Cardiac septum (tissue), 1 donor: ENCODE data around the gene OR1M1. TPM values are rescaled to one million over a fixed set of nuclear protein-coding genes. Genes with fewer than 3 reads are reported as not detected.
"Not testable (repeated sequence)": the region's sequence is repeated elsewhere in the genome, so short reads cannot be mapped to it uniquely, and the experiment has no call there.

ENCODE experiments used
- DNase-seq: peaks from one replicate; pipeline ENCODE4 v3.0.0-alpha.2; 2020; ENCODE audit warnings: low spot score
- intact Hi-C: fragments of 100-400 bp; cut with DNase I; formaldehyde crosslinking; loops from one replicate; pipeline ENCODE4 v1.14.0; 2022
- long read RNA-seq: library from polyadenylated mRNA; unstranded; transcript quantifications from one replicate; pipeline ENCODE4 v2.0.0, GENCODE V29; 2021
- total RNA-seq: library from RNA; stranded (reverse); fragmentation: NEBNext Ultra II Directional; extraction: Animal tissue kit (Norgen Biotek cat#: 25700); gene quantifications from one replicate; pipeline ENCODE4 v1.2.1, GENCODE V29; 2021
- donor health status: DM: no; HTN: no; CAD: no.

OR1M1 gene
- total RNA-seq = not detected
- long read RNA-seq = 0 reads

GRCh38 chr19:9086761-9087160 is at the start of gene OR1M1:
Gene OR1M1 (plus strand): TSS chr19:9087061. CDS start chr19:9093245, 6,184 bp downstream.
- intact Hi-C loops = no loop called here
- no peak for DNase-seq

DNA sequence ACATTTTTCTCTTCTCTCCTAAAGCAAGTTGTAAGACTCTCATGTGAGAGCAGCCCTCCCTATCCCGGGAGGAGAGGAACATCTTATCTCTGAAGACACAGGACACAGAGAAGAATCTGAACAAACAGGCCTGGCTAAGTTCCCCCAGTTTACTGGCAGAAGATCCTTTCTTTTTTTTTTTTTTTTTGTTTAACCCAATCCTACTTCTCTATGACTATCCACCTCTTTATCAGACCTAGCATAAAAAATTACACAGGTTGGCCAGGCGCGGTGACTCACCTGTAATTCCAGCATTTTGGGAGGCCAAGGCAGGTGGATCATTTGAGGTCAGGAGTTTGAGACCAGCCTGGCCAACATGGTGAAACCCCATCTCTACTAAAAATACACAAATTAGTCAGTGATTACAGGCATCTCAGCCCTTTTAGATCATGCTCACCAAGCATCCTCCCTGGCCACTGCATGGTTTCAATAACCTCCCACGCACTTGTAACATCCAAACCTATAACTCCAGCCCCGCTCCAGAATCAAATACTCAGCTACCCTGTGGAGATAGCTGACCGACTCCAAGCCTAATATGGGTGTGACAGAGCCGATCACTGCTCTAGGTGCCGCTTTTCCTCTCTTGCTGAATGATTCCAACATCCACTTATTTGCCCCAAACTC is 49.3 kb upstream of the OR1M1 start:
- DNase-seq = no peak
- intact Hi-C loops = no loop called here

DNA sequence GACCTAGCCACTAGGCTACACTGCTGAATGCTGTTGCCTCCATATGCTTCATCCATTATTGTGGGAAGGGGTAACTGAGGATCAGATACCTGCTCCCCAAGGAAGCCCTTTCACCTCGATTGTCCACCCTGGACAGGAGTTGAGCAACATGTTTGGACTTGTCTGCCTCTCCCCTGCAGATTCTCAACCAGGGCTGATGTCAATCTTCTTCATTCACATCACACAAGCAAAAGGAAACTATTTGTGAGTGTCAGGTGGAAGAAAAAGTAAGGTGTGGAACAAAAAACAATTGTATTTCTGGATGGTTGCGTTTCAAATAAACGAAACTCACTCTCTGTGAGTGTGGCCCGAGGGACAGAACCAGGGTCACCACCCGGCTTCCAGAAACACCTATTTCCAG is 47.1 kb upstream of the OR1M1 start:
- intact Hi-C loops = no loop called here
- no peak for DNase-seq

DNA sequence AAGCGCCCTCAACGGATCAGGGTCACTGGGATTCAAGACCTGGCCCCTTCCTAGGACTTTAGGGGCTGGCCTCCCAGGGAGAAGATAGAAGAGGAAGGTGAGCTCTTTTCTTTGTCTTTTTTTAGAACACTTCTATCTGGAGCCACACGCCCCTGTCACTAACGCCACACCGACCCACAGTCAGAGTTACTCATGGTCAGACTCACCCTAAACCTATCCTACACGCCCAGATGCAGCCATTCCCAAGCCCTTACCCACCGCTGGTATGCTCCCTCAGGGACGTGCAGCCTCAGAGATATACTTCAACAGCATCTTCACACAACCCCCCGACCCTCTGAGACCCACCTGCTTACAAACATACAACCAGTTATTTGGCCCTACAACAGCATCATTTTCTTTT is 46.7 kb upstream of the OR1M1 start:
- intact Hi-C loops = no loop called here
- no peak for DNase-seq

GRCh38 chr19:9041023-9041422 is 45.8 kb upstream of the OR1M1 start:
- intact Hi-C loops = no loop called here
- DNase-seq = no peak

DNA sequence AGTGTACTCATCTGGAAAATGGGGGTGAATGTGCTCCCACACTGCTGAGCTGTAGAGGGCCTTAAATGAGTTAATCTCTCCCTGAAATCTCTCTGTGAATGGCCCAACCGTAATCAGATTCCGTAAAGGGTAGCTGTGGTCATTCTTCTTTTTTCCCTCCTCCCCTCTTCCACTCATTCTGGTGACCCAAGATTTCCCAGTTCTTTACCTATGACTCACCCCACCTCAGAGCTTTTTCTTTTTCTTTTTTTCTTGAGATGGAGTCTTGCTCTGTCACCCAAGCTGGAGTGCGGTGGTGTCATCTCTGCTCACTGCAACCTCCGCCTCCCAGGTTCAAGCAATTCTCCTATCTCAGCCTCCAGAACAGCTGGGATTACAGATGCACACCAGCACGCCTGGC is 43.3 kb upstream of the OR1M1 start:
- no peak for DNase-seq
- intact Hi-C loops = no loop called here

- intact Hi-C loops = no loop called here
- DNase-seq = no peak
Measured at GRCh38 chr19:9044449-9044848, 42.4 kb upstream of the OR1M1 start.

GRCh38 chr19:9046694-9047093 is 40.2 kb upstream of the OR1M1 start:
- DNase-seq = no peak
- intact Hi-C loops = no loop called here

DNA sequence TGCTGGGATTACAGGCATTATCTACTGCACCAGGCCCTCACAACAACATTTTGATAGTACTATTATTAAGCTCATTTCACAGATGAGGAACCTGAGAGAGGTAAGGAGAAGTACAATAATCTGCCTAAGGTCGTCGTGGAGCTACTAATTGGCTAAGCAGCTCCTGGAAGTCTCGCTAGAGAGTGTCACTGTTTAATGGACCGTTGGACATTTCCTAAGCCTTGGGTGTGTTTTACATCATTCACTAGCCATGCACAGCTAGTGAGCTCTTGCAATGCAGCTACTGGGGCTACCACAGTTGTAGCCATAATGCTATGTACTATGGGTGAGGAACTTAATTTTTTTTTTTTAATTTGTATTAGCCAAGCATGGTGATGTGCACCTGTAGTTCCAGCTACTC is 34.0 kb upstream of the OR1M1 start:
- intact Hi-C loops = no loop called here
- no peak for DNase-seq

GRCh38 chr19:9053674-9054073 is 33.2 kb upstream of the OR1M1 start:
- DNase-seq, intact Hi-C loops: not testable (repeated sequence)

GRCh38 chr19:9054207-9054606 is 32.7 kb upstream of the OR1M1 start:
- intact Hi-C loops = no loop called here
- DNase-seq = no peak

DNA sequence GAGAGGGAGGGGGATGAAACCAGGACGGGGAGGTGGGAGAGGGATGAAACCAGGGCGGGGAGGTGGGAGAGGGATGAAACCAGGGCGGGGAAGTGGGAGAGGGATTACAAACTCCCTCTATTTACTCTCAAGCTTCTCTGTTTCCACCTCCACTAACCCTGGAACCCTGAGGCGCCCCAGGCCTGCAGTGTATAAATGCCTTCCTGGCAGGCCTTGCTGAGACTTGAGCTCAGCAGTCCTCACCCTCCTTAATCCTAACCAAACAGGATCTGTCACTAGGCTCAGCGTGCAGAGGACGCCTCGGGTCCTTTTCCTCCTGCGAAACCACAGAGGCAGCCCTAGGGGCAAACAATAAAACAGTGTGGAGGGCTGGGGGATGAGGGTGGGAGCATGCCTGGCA is 32.1 kb upstream of the OR1M1 start:
- intact Hi-C loops = no loop called here
- no peak for DNase-seq

GRCh38 chr19:9056131-9056530 is 30.7 kb upstream of the OR1M1 start:
- DNase-seq, intact Hi-C loops: not testable (repeated sequence)

- DNase-seq = no peak
Measured at GRCh38 chr19:9057505-9058258, 29.2 kb upstream of the OR1M1 start.

GRCh38 chr19:9058905-9059667 is 27.8 kb upstream of the OR1M1 start:
- DNase-seq = no peak
- intact Hi-C loops = no loop called here

More at GRCh38 chr19:9057505-9058258, 29.2 kb upstream of the OR1M1 start:
- intact Hi-C loops = no loop called here

DNA sequence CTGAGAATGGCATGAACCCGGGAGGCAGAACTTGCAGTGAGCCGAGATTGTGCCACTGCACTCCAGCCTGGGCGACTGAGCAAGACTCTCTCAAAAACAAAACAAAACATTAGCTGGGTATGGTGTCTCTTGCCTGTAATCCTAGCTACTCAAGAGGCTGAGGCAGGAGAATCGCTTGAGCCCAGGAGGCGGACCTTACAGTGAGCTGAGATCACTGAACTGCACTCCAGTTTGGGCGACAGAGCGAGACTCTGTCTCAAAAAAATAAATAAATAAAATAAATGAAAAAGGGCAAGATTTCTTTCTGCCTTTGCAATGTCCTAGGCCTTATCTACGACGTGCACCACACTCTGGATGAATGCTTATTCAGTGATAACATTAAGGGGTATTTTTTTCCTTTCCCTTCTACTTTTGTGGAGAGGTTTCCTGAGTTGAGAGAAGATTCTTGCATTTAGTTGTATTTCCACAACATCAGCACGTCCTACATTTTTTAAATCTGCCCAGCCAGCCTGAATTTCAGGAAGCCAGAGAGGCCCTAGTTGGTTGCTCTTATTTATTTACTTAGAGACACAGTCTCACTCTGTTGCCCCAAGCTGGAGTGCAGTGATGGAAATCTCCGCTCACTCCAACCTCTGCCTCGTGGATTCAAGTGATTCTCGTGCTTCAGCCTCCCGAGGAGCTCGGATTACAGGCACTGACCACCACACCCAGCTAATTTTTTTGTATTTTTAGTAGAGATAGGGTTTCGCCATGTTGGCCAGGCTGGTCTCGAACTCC is 26.1 kb upstream of the OR1M1 start:
- intact Hi-C loops = no loop called here
- DNase-seq = no peak

GRCh38 chr19:9061879-9062278 is 25.0 kb upstream of the OR1M1 start:
- intact Hi-C loops = no loop called here
- no peak for DNase-seq

DNA sequence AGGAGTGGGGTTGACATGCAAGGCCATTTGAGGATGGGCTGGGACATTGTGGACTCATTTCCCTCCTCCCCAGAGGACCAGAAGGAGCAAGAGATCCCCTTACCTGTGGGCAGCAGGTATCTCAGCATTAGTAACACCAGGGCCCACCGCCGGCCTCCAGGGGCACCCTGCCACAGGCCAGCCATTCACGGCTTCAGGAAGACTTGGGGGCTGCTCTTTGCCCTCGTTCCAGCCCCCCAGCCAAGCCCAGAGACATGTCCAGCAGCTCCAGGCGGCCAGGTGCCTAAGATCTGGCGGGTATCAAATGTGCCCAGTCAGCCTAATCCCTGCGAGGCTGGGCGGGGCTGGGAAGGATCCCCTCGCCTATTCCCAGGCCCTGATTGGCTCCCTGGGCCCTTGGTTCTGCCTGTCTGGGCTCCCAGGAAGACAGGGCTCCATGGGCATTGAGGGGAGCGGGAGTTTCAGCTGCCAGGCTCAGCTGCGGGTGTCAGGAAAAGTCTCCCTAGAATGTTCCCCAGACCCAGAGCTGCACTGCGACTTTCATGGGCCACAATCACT is 21.3 kb upstream of the OR1M1 start:
- DNase-seq = no peak
- intact Hi-C loops = no loop called here

- intact Hi-C loops = no loop called here
Measured at GRCh38 chr19:9070066-9070465, 16.8 kb upstream of the OR1M1 start.

GRCh38 chr19:9071720-9072119 is 15.1 kb upstream of the OR1M1 start:
- intact Hi-C loops, DNase-seq: not testable (repeated sequence)

More at GRCh38 chr19:9070066-9070465, 16.8 kb upstream of the OR1M1 start:
- DNase-seq = no peak
